GM18873 (cell line): ENCODE data around the gene SERPINE1.
"Not testable (repeated sequence)": the region's sequence is repeated elsewhere in the genome, so short reads cannot be mapped to it uniquely, and the experiment has no call there.

ENCODE experiments used
- ATAC-seq: cut with Tn5 transposase; IDR thresholded peaks from one replicate; pipeline ENCODE4 v1.9.1; 2021; ENCODE audit warnings: mild to moderate bottlenecking, moderate library complexity, moderate number of reproducible peaks; ENCODE audit not compliant: unreplicated experiment, low FRiP score

Gene SERPINE1

DNA sequence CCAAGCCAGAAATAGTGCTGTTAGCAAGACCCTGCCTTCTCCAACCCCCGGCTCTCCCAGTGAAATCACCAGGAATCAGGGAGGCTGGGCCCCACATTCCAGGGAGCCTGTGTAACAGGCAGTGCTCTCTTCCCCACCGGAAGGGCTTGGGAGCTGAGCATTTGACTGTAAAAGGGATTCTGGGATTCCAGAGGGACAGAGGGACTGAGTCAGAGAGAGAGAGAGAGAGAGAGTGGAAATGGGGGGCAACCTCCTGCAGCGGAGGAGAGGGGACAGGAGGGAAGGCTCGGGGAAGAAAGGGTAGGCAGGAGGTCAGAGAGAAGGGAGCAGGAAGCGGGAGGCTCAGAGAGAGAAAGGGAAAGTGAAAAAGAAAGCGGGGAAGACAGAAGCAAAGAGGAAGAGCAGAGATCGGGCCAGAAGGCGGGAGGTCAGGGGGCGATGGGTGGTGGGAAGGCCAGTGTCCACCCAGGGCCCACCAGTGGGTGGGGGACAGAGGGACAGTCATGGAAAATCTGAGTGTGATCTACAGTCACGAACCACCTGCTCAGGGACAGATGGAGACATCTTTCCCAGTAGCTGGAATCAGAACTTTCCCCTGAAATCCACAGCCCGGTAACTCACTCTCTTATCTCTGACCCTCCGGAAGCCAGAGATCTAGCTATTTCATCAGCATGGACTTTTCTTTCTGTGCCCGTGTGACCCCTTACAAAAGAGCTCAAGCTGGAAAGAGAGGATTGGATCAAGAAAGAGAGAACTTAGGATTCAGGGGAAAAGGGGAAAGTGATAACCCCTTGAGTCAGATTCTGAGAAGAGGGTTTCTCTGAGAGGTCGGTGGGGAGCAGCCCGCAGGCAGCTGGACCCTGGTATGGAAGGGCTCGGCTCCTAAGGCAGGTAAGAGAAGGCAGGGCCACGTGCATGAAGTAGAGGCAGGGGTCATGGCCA is 4.6 kb upstream of the SERPINE1 start:
- ATAC-seq = no peak

- ATAC-seq = no peak
Measured at GRCh38 chr7:101122933-101123702, 3.8 kb upstream of the SERPINE1 start.

DNA sequence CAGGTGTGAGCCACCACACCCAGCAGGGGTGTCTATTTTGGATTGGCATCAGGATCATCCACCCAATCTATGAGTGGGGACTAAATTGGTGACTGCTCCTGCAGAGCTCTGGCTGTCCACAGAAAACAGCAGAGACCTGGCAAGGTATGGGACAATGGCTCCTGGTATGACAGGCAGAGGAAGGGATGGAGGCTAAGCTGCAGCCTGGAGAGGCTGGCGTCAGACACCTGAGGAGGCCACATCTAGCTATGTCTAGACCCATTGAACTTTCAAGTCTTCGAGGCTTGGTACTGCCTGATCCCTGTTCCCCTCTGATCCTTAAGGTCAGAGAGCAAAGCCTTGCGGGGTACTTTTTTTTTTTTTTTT is 3.2 kb upstream of the SERPINE1 start:
- ATAC-seq = no peak

DNA sequence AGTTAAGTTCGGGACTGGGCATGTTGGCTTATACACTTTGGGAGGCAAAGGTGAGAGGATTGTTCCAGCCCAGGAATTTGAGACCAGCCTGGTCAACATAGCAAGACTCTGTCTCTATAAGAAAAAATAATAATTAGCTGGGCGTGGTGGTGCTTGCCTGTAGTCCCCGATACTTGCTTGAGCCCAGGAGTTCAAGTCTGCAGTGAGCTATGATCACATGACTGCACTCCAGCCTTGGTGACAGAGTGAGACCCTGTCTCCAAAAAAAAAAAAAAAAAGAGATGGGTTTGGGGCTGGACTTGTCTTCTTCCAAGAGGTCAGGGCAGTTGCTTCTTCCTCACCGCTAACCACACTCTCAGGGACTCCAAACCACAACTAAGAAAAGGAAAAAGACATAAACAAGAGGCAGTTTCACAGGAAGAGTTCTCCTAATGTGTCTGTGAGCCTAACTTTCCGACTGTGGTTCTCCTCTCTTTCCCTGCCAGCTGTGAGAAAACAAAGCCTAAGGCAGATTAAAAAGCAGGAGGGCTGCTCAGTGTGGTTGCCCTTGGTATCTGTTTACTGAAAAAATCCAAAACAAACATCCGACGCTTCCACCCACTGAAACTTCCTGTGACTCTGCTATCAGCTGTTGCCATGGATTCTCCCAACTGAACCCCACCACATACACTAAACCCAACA is 2.4 kb upstream of the SERPINE1 start:
- ATAC-seq = no peak

DNA sequence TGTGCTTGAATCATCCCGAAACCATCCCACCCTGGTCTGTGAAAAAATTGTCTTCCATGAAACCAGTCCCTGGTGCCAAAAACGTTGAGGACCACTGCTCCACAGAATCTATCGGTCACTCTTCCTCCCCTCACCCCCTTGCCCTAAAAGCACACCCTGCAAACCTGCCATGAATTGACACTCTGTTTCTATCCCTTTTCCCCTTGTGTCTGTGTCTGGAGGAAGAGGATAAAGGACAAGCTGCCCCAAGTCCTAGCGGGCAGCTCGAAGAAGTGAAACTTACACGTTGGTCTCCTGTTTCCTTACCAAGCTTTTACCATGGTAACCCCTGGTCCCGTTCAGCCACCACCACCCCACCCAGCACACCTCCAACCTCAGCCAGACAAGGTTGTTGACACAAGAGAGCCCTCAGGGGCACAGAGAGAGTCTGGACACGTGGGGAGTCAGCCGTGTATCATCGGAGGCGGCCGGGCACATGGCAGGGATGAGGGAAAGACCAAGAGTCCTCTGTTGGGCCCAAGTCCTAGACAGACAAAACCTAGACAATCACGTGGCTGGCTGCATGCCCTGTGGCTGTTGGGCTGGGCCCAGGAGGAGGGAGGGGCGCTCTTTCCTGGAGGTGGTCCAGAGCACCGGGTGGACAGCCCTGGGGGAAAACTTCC is 784 bp upstream of the SERPINE1 start:
- ATAC-seq = no peak

- ATAC-seq = no peak
Measured at GRCh38 chr7:101127460-101128039, 646 bp downstream of the SERPINE1 start.

DNA sequence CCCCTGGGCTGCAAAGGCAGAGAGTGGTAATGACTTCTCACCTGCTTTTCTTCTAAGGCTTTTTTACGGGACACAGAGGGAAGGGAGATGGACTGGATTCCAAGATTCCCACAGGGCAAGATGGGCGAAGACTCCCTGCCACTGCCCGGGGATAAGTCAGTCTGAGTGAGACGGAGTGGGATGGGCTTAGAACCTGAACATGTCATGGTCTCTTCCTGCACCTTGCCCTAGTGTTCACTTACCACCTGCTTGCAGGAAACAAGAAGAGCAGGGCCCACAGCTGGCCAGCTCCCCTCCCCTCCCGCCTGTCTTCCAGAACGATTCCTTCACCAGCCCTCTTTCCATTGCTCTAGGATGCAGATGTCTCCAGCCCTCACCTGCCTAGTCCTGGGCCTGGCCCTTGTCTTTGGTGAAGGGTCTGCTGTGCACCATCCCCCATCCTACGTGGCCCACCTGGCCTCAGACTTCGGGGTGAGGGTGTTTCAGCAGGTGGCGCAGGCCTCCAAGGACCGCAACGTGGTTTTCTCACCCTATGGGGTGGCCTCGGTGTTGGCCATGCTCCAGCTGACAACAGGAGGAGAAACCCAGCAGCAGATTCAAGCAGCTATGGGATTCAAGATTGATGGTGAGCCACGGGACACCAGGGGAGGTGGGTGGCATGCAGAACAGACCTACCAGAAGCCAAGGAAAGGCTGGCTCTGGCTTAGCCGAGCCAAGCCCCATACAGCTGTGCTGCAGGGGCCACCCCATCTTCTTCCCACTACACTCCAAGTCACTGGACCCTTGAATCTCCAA is 1.3 kb downstream of the SERPINE1 start:
- ATAC-seq = no peak

- no peak for ATAC-seq
Measured at GRCh38 chr7:101129603-101130117, 2.8 kb downstream of the SERPINE1 start.

- ATAC-seq = not testable (repeated sequence)
Measured at GRCh38 chr7:101132626-101133600, 6.0 kb downstream of the SERPINE1 start.

DNA sequence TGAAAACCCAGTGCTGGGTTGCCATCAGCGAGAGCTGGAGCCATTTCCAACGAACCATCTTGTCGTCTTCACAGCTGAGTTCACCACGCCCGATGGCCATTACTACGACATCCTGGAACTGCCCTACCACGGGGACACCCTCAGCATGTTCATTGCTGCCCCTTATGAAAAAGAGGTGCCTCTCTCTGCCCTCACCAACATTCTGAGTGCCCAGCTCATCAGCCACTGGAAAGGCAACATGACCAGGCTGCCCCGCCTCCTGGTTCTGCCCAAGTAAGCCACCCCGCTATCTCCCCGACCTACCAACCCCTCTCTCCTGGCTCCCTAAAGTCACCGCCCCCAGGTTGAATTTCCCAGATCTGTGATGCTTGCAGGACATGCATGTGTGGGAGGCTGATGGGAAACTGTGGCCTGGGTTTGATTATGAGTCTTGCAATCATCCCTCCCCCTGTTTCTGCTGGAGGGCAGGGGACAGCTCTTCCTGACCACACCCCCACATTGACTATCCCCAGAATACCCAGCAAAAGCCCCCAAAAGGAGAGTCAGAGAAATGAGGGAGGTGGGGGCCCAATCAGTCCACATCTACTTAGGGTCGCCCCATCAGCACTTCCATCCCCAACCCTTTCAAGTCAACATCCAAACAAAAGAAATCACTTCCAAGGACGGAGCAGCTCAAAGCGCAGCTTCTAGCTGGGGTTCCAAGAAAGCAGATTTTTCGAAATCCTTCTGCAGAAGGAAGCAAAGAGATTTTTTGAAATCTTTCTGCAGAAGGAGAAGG is 6.9 kb downstream of the SERPINE1 start:
- no peak for ATAC-seq

GRCh38 chr7:101134399-101134980 is 7.6 kb downstream of the SERPINE1 start:
- ATAC-seq = no peak

DNA sequence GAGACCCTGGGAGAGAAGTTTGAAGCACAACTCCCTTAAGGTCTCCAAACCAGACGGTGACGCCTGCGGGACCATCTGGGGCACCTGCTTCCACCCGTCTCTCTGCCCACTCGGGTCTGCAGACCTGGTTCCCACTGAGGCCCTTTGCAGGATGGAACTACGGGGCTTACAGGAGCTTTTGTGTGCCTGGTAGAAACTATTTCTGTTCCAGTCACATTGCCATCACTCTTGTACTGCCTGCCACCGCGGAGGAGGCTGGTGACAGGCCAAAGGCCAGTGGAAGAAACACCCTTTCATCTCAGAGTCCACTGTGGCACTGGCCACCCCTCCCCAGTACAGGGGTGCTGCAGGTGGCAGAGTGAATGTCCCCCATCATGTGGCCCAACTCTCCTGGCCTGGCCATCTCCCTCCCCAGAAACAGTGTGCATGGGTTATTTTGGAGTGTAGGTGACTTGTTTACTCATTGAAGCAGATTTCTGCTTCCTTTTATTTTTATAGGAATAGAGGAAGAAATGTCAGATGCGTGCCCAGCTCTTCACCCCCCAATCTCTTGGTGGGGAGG is 10.8 kb downstream of the SERPINE1 start:
- ATAC-seq = no peak

- ATAC-seq = no peak
Measured at GRCh38 chr7:101138213-101138870, 11.4 kb downstream of the SERPINE1 start.

GRCh38 chr7:101140339-101140699 is 13.4 kb downstream of the SERPINE1 start:
- ATAC-seq = no peak

GRCh38 chr7:101140746-101141382 is 14.0 kb downstream of the SERPINE1 start:
- ATAC-seq = no peak
